NCI-H146 treated with DMSO at 0.1 percent for 48 hours (cell line): ENCODE results near the gene SPAG5.

Source experiments
- DNase-seq: peaks from one replicate; lab custom pipeline; 2025; ENCODE audit not compliant: unreplicated experiment; lab: John Stamatoyannopoulos, UW

Gene SPAG5, protein sequence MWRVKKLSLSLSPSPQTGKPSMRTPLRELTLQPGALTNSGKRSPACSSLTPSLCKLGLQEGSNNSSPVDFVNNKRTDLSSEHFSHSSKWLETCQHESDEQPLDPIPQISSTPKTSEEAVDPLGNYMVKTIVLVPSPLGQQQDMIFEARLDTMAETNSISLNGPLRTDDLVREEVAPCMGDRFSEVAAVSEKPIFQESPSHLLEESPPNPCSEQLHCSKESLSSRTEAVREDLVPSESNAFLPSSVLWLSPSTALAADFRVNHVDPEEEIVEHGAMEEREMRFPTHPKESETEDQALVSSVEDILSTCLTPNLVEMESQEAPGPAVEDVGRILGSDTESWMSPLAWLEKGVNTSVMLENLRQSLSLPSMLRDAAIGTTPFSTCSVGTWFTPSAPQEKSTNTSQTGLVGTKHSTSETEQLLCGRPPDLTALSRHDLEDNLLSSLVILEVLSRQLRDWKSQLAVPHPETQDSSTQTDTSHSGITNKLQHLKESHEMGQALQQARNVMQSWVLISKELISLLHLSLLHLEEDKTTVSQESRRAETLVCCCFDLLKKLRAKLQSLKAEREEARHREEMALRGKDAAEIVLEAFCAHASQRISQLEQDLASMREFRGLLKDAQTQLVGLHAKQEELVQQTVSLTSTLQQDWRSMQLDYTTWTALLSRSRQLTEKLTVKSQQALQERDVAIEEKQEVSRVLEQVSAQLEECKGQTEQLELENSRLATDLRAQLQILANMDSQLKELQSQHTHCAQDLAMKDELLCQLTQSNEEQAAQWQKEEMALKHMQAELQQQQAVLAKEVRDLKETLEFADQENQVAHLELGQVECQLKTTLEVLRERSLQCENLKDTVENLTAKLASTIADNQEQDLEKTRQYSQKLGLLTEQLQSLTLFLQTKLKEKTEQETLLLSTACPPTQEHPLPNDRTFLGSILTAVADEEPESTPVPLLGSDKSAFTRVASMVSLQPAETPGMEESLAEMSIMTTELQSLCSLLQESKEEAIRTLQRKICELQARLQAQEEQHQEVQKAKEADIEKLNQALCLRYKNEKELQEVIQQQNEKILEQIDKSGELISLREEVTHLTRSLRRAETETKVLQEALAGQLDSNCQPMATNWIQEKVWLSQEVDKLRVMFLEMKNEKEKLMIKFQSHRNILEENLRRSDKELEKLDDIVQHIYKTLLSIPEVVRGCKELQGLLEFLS

DNA sequence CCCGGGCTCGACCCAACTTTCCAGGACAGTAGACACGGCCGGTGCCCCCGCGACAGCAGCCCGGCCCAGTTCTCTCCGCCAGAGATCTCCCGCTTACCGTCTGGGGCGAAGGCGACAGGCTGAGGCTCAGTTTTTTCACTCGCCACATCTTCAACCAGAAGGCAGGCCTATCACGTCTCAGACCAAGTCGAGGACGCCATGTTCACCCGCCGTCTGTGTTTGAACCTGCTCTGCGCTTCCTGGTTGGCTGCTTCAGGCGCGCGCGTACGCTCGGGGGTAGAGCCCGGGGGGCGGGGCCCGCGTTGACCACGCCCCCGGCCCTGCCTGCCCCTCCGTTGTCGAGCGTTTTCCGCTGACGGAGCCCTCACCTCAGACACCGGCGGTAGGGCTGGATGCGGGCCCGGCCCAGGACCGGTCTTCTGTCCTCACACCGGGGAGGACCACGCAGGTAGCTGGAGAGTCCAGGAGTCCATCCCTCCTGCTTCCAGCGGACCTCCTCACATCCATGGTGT is at the start of gene SPAG5:
TSS of gene SPAG5 (minus strand) at position 227 of the 512 bp plus-strand sequence. CDS start at position 148, 79 bp downstream.
- DNase-seq = peak; percentile 87

DNA sequence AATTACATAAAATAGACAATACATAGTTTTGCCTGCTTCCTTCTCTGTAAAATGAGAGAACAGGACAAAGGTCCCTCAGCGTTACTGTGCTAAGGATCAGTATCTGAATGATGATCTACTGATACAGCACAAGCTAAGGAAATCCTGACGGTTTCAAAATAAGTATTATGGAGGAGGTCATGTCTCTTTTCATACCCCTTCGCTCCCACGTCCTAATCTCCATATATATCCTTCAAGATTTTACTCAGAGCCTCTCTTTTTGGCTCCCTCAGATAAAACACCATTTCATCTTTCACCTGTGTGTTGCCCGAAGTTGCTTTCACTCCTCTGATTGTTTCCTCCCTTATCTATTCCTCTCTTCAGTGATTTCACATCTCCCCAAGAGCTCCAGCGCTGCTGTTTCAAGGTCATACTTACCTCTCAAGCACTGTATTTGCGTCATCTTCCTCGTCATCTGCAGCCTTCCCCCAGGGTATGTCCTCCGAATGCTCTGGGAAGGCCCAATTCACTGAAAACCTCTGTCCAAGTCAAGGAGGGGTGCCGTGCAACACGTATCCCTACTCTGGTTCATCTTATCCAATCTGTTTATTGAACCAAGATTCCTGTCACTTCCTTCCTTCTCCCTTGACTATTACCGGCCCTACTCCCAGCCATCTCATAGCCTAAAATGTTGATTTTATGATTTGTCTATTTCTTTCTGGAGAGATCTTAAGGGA is 47.4 kb upstream of the SPAG5 start:
- no peak for DNase-seq

DNA sequence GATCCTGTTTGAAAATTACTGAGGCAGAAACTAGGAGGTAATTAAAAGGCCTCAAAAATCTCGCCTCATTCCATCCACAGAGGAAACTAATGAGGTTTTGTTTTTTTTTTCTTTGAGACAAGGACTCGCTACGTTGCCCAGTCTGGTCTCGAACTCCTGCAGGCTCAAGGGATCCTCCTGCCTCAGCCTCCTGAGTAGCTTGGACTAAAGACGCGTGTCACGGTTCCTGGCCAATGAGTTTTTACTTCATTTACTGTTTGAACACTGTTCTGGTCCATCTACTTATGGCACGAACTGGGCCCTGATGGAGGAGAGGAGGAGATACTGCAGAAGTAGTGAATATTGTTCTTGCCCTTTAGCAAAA is 46.7 kb upstream of the SPAG5 start:
- no peak for DNase-seq

DNA sequence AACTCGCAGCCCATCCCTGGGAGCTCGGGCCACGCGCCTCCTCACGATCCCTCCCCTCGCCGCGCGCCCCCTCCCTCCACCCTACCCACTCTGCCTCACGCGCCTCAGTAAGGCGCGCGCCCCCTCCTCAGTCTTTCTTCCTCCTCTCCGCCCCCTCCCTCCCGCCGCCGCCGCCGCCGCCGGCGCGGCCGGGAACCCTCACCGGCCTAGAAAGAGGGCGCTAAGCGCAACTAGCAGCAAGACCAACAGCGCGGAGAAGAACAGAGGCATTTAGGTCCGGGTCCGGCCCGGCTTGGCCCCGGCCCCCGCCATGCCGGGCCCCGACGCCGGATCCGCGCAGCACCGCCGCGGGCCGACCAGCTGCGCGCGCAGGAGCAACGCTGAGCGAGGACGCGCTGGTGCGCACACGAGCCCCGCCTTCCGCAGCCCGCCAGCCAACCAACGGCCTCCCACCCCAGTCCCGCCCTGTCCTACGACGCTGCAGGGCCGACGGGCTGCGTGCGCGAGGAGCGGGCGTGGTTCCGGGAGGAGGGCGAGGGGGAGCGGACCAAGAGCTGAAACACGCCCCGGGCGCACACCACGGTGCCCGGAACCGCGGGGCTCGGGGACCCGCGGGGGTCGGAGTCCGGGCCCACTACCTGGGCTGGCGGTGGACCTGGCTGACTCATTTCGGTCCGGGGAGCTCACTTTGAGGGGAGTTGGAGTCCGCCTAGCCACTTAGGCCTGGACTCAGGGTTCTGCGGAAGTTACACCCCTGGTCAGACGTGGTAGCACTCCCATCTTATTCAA is 46.2 kb upstream of the SPAG5 start, which contains the start of gene BLTP2:
TSS of gene BLTP2 (minus strand) at position 372 of the 789 bp plus-strand sequence. CDS start at position 270, 102 bp downstream.
- DNase-seq = peak; percentile 80

DNA sequence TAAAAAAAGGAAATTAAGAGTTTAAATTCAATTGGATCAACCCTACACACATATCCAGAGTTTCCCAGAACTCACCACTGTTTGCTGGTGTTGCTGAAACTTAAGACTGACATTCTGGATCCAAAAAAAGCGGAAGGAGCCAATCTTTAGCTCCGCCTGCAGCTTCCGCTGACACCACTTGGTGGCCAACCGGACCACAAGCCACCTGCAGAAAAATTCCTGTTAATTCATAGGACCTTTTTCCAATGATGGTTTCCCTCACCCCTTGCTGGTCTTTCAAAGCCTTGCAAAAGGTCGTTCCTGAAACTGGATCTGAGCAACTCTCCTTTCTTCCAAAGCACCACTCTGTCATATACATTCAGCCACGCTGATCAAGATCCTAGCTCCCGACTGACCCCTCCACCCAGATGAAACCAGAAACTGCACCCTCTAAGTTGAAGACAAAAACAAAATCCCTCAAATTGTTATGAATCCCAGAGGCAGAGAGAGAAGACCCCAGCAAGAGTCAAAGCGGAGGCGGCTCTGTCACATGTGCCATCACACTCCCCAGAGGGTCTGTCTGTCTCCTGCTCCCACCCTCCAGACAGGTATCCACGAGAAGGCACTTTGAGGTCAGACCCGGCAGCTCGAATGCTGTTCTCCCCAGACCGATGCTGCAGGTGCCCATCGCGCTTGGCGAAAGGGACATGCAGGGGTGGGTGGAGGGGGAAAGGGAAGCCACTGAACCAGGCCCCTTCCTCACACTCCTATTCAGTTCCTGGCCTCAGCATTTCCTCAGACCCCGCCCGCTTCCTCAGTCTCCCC is 45.4 kb upstream of the SPAG5 start:
- no peak for DNase-seq

DNA sequence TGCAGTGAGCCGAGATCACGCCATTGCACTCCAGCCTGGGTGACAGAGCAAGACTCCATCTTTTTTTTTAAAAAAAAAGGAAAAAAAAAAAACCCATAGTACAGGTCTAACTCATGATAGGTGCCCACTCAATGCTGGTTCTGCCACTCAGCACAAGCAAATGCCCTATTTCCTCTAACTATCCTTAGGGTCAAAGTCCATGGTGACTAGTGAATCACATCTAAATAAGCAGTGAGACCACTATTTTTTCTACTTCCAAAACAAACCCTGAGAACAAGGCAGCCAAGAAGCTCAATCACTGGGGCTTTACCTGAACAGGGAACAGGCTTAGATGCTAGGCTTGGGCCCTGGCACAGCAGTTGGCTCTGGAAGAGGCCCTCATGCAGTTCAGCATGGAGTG is 42.8 kb upstream of the SPAG5 start:
- DNase-seq = no peak

DNA sequence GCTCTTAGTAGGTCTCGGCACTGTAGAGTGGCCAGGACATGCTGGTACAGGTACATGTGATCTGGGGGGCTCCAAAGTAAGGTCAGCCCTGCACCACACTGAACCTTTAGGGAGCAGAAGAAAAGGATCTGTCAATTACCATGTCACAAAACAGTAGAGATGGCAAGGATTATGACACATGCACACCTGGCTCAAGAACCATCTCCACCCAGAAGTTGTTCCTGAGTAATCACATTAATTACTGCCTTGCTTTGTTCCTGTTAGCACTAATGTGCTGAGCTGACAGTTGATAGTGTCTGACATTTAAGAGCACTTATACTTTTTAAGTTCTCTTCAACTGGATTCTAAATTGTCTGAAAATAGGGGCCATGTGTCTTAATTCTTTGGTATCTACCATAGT is 36.7 kb upstream of the SPAG5 start:
- DNase-seq = no peak

DNA sequence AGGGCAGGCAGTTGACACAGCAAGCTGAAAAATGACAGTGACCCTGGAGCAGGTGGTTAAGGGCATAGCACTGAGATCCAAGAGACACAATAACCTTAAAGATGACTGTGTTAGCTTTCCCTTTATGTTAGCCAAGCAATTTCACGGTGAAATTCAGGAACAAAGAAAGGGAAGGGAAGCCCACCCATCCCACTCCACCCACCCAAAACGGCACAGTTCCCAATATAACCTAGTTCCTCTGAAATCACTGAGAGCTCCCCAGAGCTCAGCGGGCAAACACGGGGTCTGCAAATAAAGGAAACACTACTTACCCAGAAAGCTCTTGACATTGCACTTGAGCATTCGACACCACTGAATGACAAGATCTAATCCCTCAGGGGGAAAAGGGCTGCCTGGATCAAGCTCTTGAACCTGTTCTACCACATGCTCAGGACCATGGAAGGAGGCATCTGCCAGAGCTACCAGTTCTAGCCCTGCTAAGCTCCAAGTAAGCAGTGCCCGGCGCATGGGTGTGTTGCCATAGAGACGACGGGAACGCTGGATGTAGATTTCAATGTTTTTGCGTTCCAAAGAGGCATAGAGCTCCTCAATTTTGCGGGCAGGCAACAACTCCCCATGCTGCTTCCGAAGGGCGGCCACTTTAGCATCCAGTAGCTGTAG is 35.5 kb upstream of the SPAG5 start:
- DNase-seq = no peak

DNA sequence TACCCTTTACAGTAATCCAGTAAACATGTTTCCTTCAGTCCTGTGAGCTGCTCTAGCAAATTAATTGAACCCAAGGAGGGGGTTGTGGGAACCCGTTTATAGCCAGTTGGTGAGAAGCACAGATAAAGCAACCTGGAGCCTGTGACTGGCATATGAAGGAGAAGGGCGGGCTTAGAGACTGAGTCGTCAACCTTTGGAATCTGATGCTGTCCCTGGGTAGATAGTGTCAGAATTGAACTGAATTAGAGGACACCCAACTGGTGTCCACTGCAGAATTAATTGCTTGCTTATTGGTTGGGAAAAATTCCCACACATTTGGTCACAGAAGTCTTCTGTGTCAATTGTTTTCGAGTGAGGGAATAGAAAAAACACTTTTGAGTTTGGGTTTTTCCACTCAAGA is 28.0 kb upstream of the SPAG5 start:
- no peak for DNase-seq

DNA sequence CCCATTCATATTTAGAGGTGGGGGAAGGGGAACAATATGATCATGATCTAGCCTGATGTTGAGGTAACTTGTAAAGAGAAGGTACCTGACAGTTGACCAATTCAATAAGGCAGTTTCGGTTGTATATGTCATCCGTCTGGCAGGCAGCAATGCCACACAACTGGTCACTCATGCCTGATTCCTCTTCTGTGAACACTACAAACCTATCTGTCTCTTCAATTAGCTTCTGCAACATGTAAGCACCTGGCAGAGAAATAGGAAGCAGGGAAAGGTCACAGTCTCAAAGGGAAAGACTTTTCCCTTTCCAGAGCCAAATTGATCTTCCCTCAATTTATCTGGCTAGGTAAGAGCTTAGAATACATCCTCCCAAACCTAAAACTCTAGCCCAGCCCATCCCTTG is 25.3 kb upstream of the SPAG5 start:
- DNase-seq = no peak

DNA sequence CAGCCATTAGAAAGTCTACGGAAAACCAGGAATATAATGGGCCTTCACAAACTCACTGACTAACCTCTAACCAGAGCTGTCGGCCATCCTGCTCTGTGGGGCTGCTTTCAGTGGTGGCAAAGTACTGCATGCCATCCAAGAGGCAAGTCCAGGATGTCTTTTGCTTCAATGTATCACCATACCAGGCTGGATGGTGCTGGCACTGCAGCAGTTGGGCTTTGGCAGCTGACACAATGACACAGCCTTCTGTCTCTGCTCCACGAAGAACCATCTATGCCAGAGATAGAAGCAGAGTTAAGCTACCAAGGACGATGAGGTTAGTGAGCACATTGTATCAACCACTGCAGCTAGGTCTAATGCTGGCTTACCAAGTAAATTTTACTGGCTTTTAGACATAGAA is 24.9 kb upstream of the SPAG5 start:
- DNase-seq = no peak

DNA sequence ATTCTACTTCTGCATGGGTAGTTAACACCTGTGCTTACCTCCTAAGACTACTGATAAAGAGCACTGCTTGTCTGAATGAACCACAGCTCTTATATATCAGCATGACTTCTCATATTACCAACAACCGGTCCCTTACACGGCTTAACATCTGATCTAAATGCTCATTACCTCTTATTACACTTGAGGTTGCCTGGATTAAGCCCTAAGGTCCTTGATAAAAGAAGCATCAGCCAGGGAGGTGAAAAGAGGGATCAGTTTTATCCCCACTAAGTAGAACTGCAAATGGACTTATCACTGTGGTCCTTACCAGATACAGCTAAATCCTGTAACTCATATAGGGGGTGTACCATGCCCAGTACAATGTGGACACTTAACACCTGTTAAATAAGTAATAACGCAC is 23.4 kb upstream of the SPAG5 start:
- DNase-seq = no peak

DNA sequence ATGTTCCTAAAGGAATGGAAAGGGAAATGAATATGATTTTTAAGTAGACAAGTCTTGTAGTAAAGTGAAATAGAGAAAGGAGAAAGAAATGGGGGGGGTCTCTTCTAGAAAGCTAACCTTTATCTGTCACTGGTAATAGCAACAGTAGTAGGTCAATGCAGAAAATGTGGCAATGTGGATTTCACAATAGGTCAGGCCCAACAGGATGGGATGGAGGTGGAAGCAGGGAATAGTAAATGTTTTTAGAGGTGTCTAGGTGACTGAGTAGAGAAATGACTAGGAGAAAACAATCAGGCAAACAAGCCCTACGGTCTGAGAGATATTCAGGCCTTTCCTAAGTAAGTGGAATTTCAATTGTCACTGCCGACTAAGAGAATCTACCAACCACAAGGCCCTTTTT is 21.2 kb upstream of the SPAG5 start:
- no peak for DNase-seq

DNA sequence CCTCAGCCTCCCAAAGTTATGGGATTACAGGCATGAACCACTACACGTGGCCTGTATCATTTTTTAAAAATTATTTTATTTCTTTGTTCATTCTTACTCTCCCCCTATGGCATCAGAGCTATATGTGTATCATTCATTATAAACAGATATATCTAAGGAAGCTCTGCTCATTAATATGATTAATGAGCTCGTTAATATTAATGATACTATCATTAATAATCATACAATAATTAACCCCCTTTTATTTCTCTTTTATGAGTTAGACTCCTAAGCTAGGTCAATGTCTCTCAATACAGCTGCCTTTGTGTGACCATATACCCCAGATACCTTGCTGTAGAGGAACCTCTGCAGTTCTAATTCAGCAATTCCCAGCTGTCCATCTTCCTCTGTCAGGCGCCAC is 19.6 kb upstream of the SPAG5 start:
- DNase-seq = no peak

DNA sequence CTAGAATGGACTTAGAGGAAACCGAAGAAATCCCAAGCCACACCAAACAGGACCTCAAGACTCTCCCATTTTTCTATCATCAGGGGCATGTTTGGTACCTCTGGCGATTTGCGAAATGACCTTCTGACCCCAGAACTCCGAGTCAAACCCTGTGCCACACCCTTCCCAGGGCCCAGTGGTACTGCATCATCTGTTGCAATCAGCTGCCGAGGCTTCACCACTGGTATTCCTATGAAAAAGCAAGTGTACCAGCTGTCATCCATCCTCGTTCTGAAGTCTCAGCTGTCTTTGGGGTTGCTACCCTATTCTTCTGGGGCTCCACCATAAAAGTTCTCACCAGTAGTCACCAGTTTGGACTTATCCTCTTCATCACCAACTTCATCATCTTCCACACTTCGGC is 17.5 kb upstream of the SPAG5 start:
- no peak for DNase-seq

DNA sequence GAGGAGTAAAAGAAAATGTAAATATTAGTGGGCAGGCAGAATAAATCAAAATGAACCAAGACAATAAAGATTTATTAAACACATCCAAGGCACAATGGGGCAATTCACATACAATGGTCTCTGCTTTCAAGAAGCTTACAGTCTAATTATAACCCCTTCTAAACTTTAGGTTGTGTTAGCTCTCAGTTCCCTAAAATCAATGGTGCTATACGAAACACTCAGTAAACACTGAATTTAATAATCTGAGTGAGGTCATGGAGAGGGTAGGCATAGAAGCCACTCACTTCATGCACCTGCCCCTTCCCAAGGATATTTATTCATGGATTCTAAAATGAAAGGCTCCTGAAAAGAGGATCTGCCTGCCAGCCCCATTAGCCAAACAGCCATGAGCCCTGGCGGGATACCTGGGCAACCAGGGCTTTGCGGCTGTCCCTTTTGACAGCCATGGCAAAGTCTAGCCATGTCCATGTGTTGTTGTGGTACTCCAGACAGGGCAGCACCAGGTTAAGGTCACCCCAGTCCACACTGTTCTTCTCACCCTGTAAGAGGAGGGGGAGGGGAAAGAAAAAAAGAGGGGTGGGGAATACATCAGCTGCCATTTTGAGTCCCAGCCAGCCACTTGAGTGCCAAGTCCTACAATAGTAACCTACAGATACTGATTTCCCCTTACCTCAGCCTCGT is 16.6 kb upstream of the SPAG5 start:
- DNase-seq = no peak

DNA sequence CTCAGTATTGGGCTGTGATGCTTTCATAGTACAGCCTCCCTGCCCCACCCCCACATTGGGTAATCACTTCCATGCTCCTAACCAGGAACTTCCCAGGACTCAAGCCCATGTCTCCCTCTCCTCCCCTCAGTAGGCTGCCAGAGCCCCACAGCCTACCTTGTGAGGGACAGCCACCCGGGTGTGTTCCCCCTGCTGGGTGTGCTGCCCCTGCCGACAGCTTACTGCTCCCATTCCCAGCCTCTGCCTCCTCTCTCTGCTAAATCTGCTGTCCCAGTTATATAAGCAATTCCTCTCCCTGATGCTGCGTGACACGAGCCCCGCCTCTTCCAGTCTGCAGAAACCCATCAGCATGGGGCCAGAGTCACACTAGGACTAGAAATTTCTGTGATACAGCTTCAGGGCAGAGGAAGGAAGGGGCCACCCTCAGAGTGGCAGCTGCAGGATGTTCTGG is 15.1 kb upstream of the SPAG5 start, which contains the start of gene RSKR:
TSS of gene RSKR (minus strand) at position 255 of the 451 bp plus-strand sequence. CDS start at position 231, 24 bp downstream.
- DNase-seq = no peak
